HG03039 (cell line): Measurements from ENCODE around the gene NAB1.
"Not testable (repeated sequence)": the region's sequence is repeated elsewhere in the genome, so short reads cannot be mapped to it uniquely, and the experiment has no call there.

Source experiments
- ATAC-seq: cut with Tn5 transposase; IDR thresholded peaks from one replicate; pipeline ENCODE4 v1.9.1; 2021; ENCODE audit warnings: mild to moderate bottlenecking, moderate library complexity; ENCODE audit not compliant: unreplicated experiment

The NAB1 gene

DNA sequence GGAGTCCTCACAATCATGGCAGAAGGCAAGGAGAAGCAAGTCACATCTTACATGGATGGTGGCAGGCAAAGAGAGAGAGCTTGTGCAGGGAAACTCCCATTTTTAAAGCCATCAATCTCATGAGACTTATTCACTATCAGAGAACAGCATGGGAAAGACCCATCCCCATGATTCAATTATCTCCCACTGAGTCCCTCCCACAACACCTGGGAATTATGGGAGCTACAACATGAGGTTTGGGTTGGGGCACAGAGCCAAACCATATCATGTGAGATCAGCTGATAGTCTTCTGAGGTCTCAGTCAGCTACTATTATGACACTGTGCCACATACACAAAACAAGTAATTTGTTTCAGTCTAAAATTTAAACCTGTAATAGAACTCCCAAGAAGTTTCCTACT, 59.8 kb downstream of the NAB1 start:
- ATAC-seq = not testable (repeated sequence)

- ATAC-seq = no peak
Measured at GRCh38 chr2:190711069-190711468, 62.2 kb downstream of the NAB1 start.

- ATAC-seq = no peak
Measured at GRCh38 chr2:190713471-190713870, 64.6 kb downstream of the NAB1 start.

DNA sequence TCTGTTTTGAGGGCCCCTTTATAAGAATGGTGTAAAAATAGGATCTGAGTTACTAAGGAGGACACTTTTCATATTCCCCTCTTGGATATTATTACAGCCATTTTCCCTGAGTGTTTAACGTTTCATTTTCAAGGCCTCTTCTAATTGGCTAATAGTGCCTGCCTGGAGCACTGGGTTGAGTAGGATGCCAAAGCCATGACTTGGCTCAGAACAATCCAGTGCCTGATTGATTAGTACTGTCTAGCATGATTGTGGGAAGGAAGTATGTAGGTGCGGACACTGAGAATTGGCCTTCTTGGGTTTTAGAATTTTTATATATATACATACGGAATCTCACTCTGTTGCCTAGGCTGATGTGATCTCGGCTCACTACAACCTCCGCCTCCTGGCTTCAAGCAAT, 66.1 kb downstream of the NAB1 start:
- no peak for ATAC-seq

DNA sequence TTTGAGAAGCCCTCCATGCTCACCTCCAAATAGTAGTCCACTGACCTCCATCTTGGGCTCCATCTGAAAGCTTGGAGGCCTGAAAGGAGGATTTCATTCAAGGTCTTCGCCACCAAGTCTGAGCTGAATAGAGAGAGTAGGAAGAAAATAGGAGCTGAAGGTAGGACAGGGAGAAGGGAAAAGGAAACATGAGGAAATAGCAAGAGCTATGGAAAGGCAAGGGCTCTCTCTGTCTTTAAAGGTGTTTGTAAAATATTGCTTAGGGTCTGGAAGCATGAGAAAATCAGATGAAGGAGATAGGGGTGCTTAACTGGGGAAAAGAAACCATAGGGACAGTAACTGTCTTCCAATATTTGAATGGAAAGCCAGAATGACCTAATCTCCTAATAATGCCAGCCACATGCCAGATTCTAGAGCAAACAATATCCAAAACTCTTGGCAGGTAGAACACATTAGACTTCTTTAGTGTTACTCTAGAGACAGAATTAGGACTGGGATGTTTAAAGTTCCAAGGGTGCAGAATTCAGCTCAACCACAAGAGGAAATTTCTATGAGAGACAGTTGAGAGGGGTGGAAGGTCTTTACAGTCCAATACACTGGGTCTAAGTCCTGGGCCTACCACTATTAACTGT, 67.4 kb downstream of the NAB1 start:
- no peak for ATAC-seq

- ATAC-seq = no peak
Measured at GRCh38 chr2:190717306-190717705, 68.4 kb downstream of the NAB1 start.

- ATAC-seq = no peak
Measured at GRCh38 chr2:190717764-190718651, 69.1 kb downstream of the NAB1 start.

DNA sequence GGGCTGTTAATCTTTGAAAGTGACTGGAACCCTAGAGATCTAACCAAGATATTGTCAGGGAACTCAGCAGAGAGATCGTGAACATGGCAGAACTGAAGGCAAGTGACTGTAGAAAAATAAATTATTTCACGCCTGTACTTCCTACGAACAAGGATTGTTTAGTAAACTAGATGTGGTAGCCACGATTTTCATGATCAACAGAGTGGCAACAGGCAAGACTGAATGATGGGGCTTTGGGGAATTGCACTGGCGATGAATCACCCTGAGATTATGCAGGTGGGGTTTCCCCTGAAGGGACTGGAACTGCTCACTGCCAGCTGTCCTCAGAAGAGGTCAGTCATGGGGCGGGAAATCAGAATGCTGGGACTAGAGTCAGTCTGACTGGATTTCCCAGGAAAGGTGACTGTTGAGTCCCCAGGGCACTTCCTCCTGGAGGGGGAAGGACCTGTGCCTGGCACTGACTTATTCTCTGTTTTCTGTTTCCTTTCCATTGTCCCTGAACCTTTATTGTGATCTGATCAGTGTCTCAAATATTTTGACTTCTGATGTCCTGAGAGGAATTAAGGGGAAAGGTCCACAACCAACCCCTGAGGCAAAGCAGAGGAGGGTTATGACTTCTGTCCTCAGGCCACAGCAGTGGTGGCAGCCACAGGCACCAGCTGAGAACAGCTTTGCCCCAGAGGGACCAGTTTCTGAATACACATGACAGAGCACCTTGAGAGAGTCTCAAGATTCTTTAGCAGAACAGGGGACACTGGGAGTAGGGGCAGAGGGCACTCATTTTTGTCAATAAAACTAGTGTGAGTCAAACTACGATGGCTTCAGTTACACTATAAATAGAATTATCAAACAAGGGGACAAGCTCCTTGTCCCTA, 70.0 kb downstream of the NAB1 start:
- peak; percentile 56 for ATAC-seq

DNA sequence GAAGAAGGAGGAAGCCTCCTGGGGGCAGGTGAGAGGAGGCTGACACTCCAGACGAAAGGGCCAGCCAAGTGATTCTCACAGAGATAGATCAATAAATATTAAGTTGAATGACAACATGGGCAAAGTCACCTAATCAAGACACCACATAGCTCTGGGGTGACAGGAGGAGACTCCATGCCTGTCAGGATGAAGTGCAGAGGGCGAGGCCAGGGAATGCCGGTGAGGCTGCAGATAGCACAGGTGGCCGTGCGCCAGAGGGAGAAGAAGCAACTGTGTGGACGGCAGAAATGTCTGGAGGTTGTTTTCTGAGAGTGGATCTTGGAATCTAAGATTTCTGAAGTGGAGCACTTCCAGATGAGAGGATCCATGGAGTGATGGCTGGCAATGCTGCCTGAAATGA, 71.4 kb downstream of the NAB1 start:
- ATAC-seq = no peak

GRCh38 chr2:190720691-190721090, 71.8 kb downstream of the NAB1 start:
- ATAC-seq = no peak

- peak; percentile 61 for ATAC-seq
Measured at GRCh38 chr2:190722061-190722759, 73.3 kb downstream of the NAB1 start.

GRCh38 chr2:190722835-190723234, 74.0 kb downstream of the NAB1 start:
- no peak for ATAC-seq

GRCh38 chr2:190723397-190724090, 74.7 kb downstream of the NAB1 start:
- ATAC-seq = no peak

DNA sequence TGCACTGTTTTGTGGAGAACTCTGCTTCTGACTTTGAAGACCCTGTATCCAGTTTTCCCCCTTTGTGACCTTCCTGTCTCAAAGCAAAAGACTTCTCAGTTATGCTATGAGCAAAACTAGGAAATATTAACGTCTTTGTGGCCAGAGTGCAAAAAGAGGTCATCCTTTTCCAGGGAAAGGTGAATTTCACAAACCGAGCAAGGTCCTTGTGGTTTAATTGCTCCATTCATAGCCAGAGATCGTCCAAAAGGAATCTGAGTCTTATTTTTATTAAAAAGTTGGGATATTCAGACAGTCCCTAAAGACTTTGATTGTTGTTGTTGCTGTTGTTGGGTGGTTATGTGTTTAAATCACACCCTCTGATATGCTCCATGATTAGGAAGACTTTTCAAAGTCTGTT, 77.4 kb downstream of the NAB1 start:
- no peak for ATAC-seq

DNA sequence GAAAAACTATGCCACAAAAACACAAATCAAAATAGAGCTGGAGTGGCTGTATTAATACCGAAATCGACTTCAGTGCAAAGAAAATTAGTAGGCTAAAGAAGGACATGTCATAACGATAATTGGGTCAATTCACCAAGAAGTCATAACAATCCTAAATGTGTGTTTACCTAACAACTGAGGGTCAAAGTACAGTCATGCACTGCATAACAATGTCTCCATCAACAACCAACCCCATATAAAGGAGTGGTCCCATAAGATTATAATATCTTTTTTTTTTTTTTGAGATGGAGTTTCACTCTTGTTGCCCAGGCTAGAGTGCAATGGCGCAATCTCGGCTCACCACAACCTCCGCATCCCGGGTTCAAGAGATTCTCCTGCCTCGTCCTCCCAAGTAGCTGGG, 87.5 kb downstream of the NAB1 start:
- ATAC-seq = no peak

DNA sequence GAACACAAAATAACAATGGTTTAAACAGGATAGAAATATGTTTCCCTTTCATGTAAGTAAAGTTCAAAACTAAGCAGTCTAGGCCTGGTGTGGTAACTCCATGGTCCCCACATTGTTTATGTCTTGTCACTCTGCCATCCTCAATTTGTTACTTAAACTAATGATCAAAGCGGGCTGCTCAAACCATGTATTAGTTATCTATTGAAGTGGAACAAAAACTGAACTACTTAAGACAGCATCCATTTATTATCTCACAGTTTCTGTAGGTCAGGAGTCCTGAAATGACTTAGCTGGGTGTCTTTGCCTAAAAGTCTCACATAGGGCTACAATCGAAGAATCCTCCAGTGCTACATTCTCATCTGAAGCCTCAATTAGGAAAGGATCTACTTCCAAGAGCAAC, 91.6 kb downstream of the NAB1 start:
- ATAC-seq = no peak
